ENCODE data around the gene MESD.

GRCh38 chr15:81006124-81006523 is 16.5 kb upstream of the MESD start:
- no peak for TF ChIP-seq CTCF (conservative IDR thresholded peaks at IDR 0.05; ENCODE audit: low read depth, low read length)
- TF ChIP-seq USF2 (IDR thresholded peaks at IDR 0.05; ENCODE audit: low read depth, low read length): no peak
- TF ChIP-seq CEBPB (IDR thresholded peaks at IDR 0.05; ENCODE audit: low read depth, low read length): no peak

Measured in IMR-90 (cell line).